MM.1S (cell line): ENCODE measurements around the gene CCDC160.

ENCODE experiments used
- DNase-seq: peaks from one replicate; pipeline ENCODE4 v3.0.0-alpha.2; 2015
- H2AFZ ChIP-seq: fragments of 300-600 bp; sonication (generic); 2 replicates; pipeline ENCODE4 v1.6.0; 2016; ENCODE audit warnings: antibody characterized with exemption, low read length
- H3F3A ChIP-seq: fragments of 300-600 bp; sonication (generic); 2 replicates; pipeline ENCODE4 v1.6.1; 2016; ENCODE audit warnings: mild to moderate bottlenecking, antibody characterized with exemption, low read length, moderate library complexity, mixed read lengths; ENCODE audit not compliant: insufficient read depth
- H3K27ac ChIP-seq: fragments of 300-600 bp; sonication (generic); 2 replicates; pipeline ENCODE4 v1.5.1; 2016; ENCODE audit warnings: mild to moderate bottlenecking, low read length
- H3K27me3 ChIP-seq: fragments of 300-600 bp; sonication (generic); replicated peaks from 2 replicates; pipeline ENCODE4 v1.6.0; 2016; ENCODE audit warnings: low read length; ENCODE audit not compliant: insufficient read depth
- H3K36me3 ChIP-seq: fragments of 300-600 bp; sonication (generic); replicated peaks from 2 replicates; pipeline ENCODE4 v1.6.1; 2016; ENCODE audit warnings: mild to moderate bottlenecking, low read length, mixed read lengths; ENCODE audit not compliant: insufficient read depth
- H3K4me1 ChIP-seq: fragments of 300-600 bp; sonication (generic); 2 replicates; pipeline ENCODE4 v1.6.1; 2016; ENCODE audit warnings: low read length, mixed read lengths
- H3K4me2 ChIP-seq: fragments of 300-600 bp; sonication (generic); 2 replicates; pipeline ENCODE4 v1.6.0; 2016; ENCODE audit warnings: low read depth, low read length
- H3K4me3 ChIP-seq: fragments of 300-600 bp; sonication (generic); 2 replicates; pipeline ENCODE4 v1.5.1; 2016; ENCODE audit warnings: low read length, mixed read lengths
- H3K79me2 ChIP-seq: fragments of 300-600 bp; sonication (generic); 2 replicates; pipeline ENCODE4 v1.6.1; 2016; ENCODE audit warnings: mixed run types, low read length, mixed read lengths
- H3K9ac ChIP-seq: fragments of 300-600 bp; sonication (generic); 2 replicates; pipeline ENCODE4 v1.6.1; 2016; ENCODE audit warnings: low read length, mixed read lengths
- H3K9me2 ChIP-seq: fragments of 300-600 bp; sonication (generic); replicated peaks from 2 replicates; pipeline ENCODE4 v1.6.1; 2016; ENCODE audit warnings: mild to moderate bottlenecking, low read length, mixed read lengths; ENCODE audit not compliant: insufficient read depth
- H3K9me3 ChIP-seq: fragments of 300-600 bp; sonication (generic); replicated peaks from 2 replicates; pipeline ENCODE4 v1.6.1; 2016; ENCODE audit warnings: mild to moderate bottlenecking, low read length, mixed read lengths; ENCODE audit not compliant: insufficient read depth
- H4K20me1 ChIP-seq: fragments of 300-600 bp; sonication (generic); 2 replicates; pipeline ENCODE4 v1.6.1; 2016; ENCODE audit warnings: mild to moderate bottlenecking, low read length, moderate library complexity, mixed read lengths; ENCODE audit not compliant: insufficient read depth
- EZH2 ChIP-seq: fragments of 300-600 bp; sonication (generic); optimal IDR thresholded peaks from 2 replicates; pipeline ENCODE3; 2017; ENCODE audit warnings: low read depth, mild to moderate bottlenecking, antibody characterized with exemption, low read length, mixed read lengths
- EZH2phosphoT487 ChIP-seq: fragments of 300-600 bp; sonication (generic); IDR thresholded peaks from 2 replicates; pipeline ENCODE4 v1.6.1; 2018; ENCODE audit warnings: antibody characterized with exemption, low read length
- TF ChIP-seq, protein P1 (sequence below): fragments of 300-600 bp; sonication (generic); IDR thresholded peaks from 2 replicates; pipeline ENCODE4 v1.5.1; 2016; ENCODE audit warnings: antibody characterized with exemption, low read length, mixed read lengths

CCDC160 gene

DNA sequence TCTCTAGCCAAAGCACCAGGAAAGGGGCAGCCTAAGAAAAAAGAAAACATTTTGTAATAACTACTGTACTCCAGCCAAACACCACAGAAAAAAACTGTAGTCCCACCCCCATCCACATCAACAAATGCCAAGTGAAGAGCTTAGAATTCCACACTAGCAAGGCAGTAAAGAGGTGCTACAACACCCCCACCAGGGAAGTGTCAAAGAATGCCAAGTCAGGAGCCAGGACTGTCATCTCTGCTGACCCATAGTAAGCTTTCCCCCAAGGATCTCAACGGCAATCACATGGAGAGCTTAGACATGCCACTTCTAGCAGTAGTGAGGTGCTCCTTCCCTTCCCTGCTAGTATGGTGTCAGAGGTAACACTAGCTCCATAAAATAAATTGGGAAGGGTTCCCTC, 34.4 kb upstream of the CCDC160 start:
- H3K27me3 ChIP-seq, result no peaks in the 10 kb centered on the region
- no peak for DNase-seq
- H3K36me3 ChIP-seq, result no peaks in the 10 kb centered on the region

DNA sequence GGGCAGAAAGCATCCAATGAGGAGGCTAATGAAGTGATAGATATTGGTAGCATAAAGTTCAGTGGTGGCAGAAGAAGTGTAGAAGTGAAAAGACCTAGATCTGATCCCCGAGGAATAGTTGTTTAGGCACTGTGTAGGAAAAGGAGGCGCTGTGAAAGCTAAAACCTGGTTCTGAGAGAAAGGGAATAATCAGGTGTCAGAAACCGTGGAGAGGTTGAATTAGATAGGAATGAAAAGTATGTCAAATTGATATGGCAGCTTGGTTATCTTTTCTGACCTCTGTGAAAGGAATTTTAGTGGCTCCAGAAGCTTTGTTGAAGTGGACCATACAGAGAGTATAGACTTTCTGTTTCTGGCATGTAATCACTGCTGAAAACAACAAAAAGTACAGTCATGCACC, 30.8 kb upstream of the CCDC160 start:
- H3K36me3 ChIP-seq, result no peaks in the 10 kb centered on the region
- no peaks in the 10 kb centered on the region for H3K4me1 ChIP-seq
- H2AFZ ChIP-seq, result no peak overlapping the region
- no peaks in the 10 kb centered on the region; the same call in 1 of the 2 replicates for H3K9me3 ChIP-seq
- DNase-seq, result no peak
- H3K79me2 ChIP-seq, result no peaks in the 10 kb centered on the region
- H3K4me3 ChIP-seq, result no peak overlapping the region
- H4K20me1 ChIP-seq, result no peaks in the 10 kb centered on the region
- no peaks in the 10 kb centered on the region for H3F3A ChIP-seq
- no peak overlapping the region for H3K9ac ChIP-seq
- no peak overlapping the region for H3K27ac ChIP-seq
- no peak overlapping the region for H3K4me2 ChIP-seq
- H3K27me3 ChIP-seq, result no peaks in the 10 kb centered on the region
- no peak for TF ChIP-seq EZH2phosphoT487
- no peak for TF ChIP-seq EZH2
- TF ChIP-seq, protein P1, sequence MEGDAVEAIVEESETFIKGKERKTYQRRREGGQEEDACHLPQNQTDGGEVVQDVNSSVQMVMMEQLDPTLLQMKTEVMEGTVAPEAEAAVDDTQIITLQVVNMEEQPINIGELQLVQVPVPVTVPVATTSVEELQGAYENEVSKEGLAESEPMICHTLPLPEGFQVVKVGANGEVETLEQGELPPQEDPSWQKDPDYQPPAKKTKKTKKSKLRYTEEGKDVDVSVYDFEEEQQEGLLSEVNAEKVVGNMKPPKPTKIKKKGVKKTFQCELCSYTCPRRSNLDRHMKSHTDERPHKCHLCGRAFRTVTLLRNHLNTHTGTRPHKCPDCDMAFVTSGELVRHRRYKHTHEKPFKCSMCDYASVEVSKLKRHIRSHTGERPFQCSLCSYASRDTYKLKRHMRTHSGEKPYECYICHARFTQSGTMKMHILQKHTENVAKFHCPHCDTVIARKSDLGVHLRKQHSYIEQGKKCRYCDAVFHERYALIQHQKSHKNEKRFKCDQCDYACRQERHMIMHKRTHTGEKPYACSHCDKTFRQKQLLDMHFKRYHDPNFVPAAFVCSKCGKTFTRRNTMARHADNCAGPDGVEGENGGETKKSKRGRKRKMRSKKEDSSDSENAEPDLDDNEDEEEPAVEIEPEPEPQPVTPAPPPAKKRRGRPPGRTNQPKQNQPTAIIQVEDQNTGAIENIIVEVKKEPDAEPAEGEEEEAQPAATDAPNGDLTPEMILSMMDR, result no peak
- no peaks in the 10 kb centered on the region for H3K9me2 ChIP-seq

More for the DNA sequence above, 34.4 kb upstream of the CCDC160 start:
- no peak overlapping the region for H3K4me3 ChIP-seq
- no peaks in the 10 kb centered on the region for H4K20me1 ChIP-seq
- H3F3A ChIP-seq, result no peaks in the 10 kb centered on the region
- no peak overlapping the region for H2AFZ ChIP-seq
- no peaks in the 10 kb centered on the region for H3K4me1 ChIP-seq
- no peak overlapping the region for H3K4me2 ChIP-seq
- H3K9ac ChIP-seq, result no peak overlapping the region
- TF ChIP-seq EZH2phosphoT487 (no peak), EZH2 (no peak)
- TF ChIP-seq, protein P1, result no peak
- H3K27ac ChIP-seq, result no peak overlapping the region
- no peaks in the 10 kb centered on the region for H3K79me2 ChIP-seq
- H3K9me3 ChIP-seq, result no peaks in the 10 kb centered on the region
- H3K9me2 ChIP-seq, result no peaks in the 10 kb centered on the region

DNA sequence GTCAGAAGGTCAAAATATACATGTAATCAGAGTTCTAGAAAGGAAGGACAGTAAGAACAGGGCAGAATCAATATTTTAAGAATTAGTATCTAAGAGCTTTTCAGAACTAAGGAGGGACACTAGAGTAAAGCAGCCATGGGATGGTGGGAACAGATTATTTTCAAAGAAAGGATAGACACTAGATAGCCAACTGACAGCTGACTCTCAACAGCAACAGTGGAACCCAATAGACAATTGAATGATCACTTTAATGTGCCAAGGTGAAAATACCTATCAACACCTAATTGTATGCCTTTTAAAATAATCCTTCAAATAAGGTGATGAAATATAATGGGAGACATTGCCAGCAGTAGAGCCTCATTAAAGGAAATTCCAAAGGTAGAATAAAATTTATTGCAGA, 26.5 kb upstream of the CCDC160 start:
- no peaks in the 10 kb centered on the region for H3K36me3 ChIP-seq
- no peaks in the 10 kb centered on the region for H3K79me2 ChIP-seq
- H4K20me1 ChIP-seq, result no peaks in the 10 kb centered on the region
- no peaks in the 10 kb centered on the region; the same call in 1 of the 2 replicates for H3K9me3 ChIP-seq
- no peak overlapping the region for H3K27ac ChIP-seq
- H3K4me3 ChIP-seq, result no peak overlapping the region
- H3K9ac ChIP-seq, result no peak overlapping the region
- DNase-seq, result no peak
- no peaks in the 10 kb centered on the region for H3K4me1 ChIP-seq
- TF ChIP-seq, protein P1, result no peak
- TF ChIP-seq EZH2 (no peak), EZH2phosphoT487 (no peak)
- H3K27me3 ChIP-seq, result no peaks in the 10 kb centered on the region
- H3F3A ChIP-seq, result no peaks in the 10 kb centered on the region
- H3K4me2 ChIP-seq, result no peak overlapping the region
- H3K9me2 ChIP-seq, result no peaks in the 10 kb centered on the region
- H2AFZ ChIP-seq, result no peak overlapping the region
